GM04503 (cell line): ENCODE results near the gene CDRT15L2.
"Not testable (repeated sequence)": the region's sequence is repeated elsewhere in the genome, so short reads cannot be mapped to it uniquely, and the experiment has no call there.

ENCODE experiments used
- DNase-seq: peaks from one replicate; pipeline ENCODE4 v3.0.0-alpha.2; 2012; ENCODE audit warnings: low read depth

Gene CDRT15L2

GRCh38 chr17:20579424-20579823 lies at the start of gene CDRT15L2:
Gene CDRT15L2, plus strand, starts transcription at chr17:20579724. Its CDS starts 20 bp downstream, at chr17:20579744.
- not testable (repeated sequence) for DNase-seq

- not testable (repeated sequence) for DNase-seq
Observed at GRCh38 chr17:20530104-20530503, 49.4 kb upstream of the CDRT15L2 start.

GRCh38 chr17:20532544-20533090 lies 46.9 kb upstream of the CDRT15L2 start:
- DNase-seq: not testable (repeated sequence)

- DNase-seq: not testable (repeated sequence)
Observed at GRCh38 chr17:20533206-20533605, 46.3 kb upstream of the CDRT15L2 start.

- DNase-seq: not testable (repeated sequence)
Observed at GRCh38 chr17:20534711-20535550, 44.6 kb upstream of the CDRT15L2 start.

GRCh38 chr17:20540414-20540813 lies 39.1 kb upstream of the CDRT15L2 start:
- not testable (repeated sequence) for DNase-seq

- not testable (repeated sequence) for DNase-seq
Observed at GRCh38 chr17:20540865-20541264, 38.7 kb upstream of the CDRT15L2 start.

GRCh38 chr17:20541853-20542546 lies 37.5 kb upstream of the CDRT15L2 start:
- not testable (repeated sequence) for DNase-seq

GRCh38 chr17:20547923-20548322 lies 31.6 kb upstream of the CDRT15L2 start:
- DNase-seq: not testable (repeated sequence)

- DNase-seq: not testable (repeated sequence)
Observed at GRCh38 chr17:20552920-20553319, 26.6 kb upstream of the CDRT15L2 start.

GRCh38 chr17:20554728-20555127 lies 24.8 kb upstream of the CDRT15L2 start:
- not testable (repeated sequence) for DNase-seq

GRCh38 chr17:20555135-20556010 lies 24.2 kb upstream of the CDRT15L2 start:
- DNase-seq: not testable (repeated sequence)

GRCh38 chr17:20558096-20558495 lies 21.4 kb upstream of the CDRT15L2 start:
- DNase-seq: not testable (repeated sequence)

- not testable (repeated sequence) for DNase-seq
Observed at GRCh38 chr17:20559018-20559417, 20.5 kb upstream of the CDRT15L2 start.

- DNase-seq: no peak
Observed at GRCh38 chr17:20562587-20562986, 16.9 kb upstream of the CDRT15L2 start.

- DNase-seq: not testable (repeated sequence)
Observed at GRCh38 chr17:20565245-20565644, 14.3 kb upstream of the CDRT15L2 start.

- no peak for DNase-seq
Observed at GRCh38 chr17:20565711-20566110, 13.8 kb upstream of the CDRT15L2 start.

- not testable (repeated sequence) for DNase-seq
Observed at GRCh38 chr17:20566736-20567135, 12.8 kb upstream of the CDRT15L2 start.

- DNase-seq: not testable (repeated sequence)
Observed at GRCh38 chr17:20567421-20567820, 12.1 kb upstream of the CDRT15L2 start.

- DNase-seq: not testable (repeated sequence)
Observed at GRCh38 chr17:20568604-20569003, 10.9 kb upstream of the CDRT15L2 start.

- DNase-seq: not testable (repeated sequence)
Observed at GRCh38 chr17:20571653-20572052, 7.9 kb upstream of the CDRT15L2 start.

- not testable (repeated sequence) for DNase-seq
Observed at GRCh38 chr17:20573216-20573615, 6.3 kb upstream of the CDRT15L2 start.
